Parathyroid adenoma (tissue), 2 donors: ENCODE results near the gene TMX4.
"Not testable (repeated sequence)": the region's sequence is repeated elsewhere in the genome, so short reads cannot be mapped to it uniquely, and the experiment has no call there.

ENCODE experiments used
- H2AFZ ChIP-seq: fragments of 300-600 bp; sonication (generic); one replicate; pipeline ENCODE4 v1.7.0; 2017; ENCODE audit warnings: antibody characterized with exemption, mild to moderate bottlenecking
- H3K27ac ChIP-seq: fragments of 300-600 bp; sonication (generic); one replicate; pipeline ENCODE4 v1.7.0; 2017
- H3K27me3 ChIP-seq: fragments of 300-600 bp; sonication (generic); one replicate; pipeline ENCODE4 v1.7.0; 2017; ENCODE audit warnings: low read length; ENCODE audit not compliant: control insufficient read depth, insufficient read depth
- H3K36me3 ChIP-seq: fragments of 300-600 bp; sonication (generic); one replicate; pipeline ENCODE4 v1.7.0; 2017; ENCODE audit warnings: low read length; ENCODE audit not compliant: control insufficient read depth, insufficient read depth
- H3K4me1 ChIP-seq: fragments of 300-600 bp; sonication (generic); one replicate; pipeline ENCODE4 v1.7.0; 2017; ENCODE audit warnings: control low read depth
- H3K4me2 ChIP-seq: fragments of 300-600 bp; sonication (generic); one replicate; pipeline ENCODE4 v1.7.0; 2017; ENCODE audit warnings: low read length
- H3K4me3 ChIP-seq: fragments of 300-600 bp; sonication (generic); one replicate; pipeline ENCODE4 v1.7.0; 2017; ENCODE audit warnings: low read depth, low read length
- H3K79me2 ChIP-seq: fragments of 300-600 bp; sonication (generic); one replicate; pipeline ENCODE4 v1.7.0; 2017; ENCODE audit warnings: control low read depth
- H3K9ac ChIP-seq: fragments of 300-600 bp; sonication (generic); one replicate; pipeline ENCODE4 v1.7.0; 2017; ENCODE audit warnings: mild to moderate bottlenecking
- H3K9me3 ChIP-seq: fragments of 300-600 bp; sonication (generic); one replicate; pipeline ENCODE4 v1.7.0; 2017; ENCODE audit warnings: low read length; ENCODE audit not compliant: control insufficient read depth
- TF ChIP-seq, protein P1 (sequence below): fragments of 300-600 bp; sonication (generic); IDR thresholded peaks from one replicate; pipeline ENCODE4 v1.7.0; 2017; ENCODE audit warnings: antibody characterized with exemption, mild to moderate bottlenecking
- donor health status: primary hyperparathyroidism.

TMX4 gene

DNA sequence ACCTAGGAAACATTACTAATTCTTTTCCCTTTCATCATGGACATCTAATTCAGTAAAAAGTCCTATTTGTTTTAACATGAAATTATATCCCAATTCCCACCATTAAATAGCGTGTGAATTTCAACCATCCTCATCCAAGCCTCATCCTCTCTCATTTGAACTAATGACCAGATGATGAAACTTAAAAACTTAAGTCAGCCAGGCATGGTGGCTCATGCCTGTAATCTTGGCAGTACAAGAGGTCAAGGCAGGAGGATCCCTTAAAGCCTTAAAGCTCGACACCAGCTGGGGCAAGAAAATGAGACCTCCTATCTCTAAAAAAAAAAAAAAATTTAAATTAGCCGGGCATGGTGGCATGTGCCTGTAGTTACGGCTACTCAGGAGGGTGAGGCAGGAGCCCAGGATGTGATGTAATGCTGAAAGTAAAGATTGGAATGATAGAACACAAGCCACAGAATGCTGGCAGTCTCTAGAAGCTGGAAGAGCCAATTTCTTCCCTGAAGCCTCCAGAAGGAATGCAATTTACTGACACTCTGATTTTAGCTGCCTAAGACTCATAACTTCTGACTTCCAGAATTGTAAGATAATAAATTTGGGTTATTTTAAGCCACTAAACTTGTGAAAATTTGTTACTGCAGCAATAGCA lies 52.2 kb downstream of the TMX4 start:
- Histone ChIP-seq H3K27ac (no peak overlapping the region), H3K9ac (no peak overlapping the region), H3K27me3 (no peaks in the 10 kb centered on the region), H3K4me1 (no peaks in the 10 kb centered on the region), H3K36me3 (no peaks in the 10 kb centered on the region), H3K4me2 (no peak overlapping the region), H3K4me3 (no peak overlapping the region), H3K79me2 (no peaks in the 10 kb centered on the region), H2AFZ (no peak overlapping the region), H3K9me3 (no peaks in the 10 kb centered on the region)
- TF ChIP-seq, protein P1, sequence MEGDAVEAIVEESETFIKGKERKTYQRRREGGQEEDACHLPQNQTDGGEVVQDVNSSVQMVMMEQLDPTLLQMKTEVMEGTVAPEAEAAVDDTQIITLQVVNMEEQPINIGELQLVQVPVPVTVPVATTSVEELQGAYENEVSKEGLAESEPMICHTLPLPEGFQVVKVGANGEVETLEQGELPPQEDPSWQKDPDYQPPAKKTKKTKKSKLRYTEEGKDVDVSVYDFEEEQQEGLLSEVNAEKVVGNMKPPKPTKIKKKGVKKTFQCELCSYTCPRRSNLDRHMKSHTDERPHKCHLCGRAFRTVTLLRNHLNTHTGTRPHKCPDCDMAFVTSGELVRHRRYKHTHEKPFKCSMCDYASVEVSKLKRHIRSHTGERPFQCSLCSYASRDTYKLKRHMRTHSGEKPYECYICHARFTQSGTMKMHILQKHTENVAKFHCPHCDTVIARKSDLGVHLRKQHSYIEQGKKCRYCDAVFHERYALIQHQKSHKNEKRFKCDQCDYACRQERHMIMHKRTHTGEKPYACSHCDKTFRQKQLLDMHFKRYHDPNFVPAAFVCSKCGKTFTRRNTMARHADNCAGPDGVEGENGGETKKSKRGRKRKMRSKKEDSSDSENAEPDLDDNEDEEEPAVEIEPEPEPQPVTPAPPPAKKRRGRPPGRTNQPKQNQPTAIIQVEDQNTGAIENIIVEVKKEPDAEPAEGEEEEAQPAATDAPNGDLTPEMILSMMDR: no peak

DNA sequence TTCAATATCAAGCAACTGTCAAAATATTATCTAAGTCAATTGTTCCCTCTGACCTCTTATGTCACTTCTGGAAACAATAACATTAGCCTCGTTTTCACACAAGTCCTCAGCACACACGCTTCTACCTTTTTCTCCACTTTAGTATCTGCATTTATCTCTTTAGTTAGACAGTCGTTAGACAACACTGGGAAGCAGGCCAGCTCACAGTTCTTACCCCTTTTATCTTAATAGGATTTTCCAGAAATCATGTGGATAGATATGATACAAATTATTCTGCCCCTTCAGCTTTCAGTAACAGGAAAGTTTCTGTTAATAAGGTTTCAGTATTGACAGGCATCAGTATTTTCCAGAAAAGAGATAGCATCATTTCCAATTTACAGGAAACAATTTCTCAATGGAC lies 53.4 kb downstream of the TMX4 start:
- TF ChIP-seq, protein P1: no peak

DNA sequence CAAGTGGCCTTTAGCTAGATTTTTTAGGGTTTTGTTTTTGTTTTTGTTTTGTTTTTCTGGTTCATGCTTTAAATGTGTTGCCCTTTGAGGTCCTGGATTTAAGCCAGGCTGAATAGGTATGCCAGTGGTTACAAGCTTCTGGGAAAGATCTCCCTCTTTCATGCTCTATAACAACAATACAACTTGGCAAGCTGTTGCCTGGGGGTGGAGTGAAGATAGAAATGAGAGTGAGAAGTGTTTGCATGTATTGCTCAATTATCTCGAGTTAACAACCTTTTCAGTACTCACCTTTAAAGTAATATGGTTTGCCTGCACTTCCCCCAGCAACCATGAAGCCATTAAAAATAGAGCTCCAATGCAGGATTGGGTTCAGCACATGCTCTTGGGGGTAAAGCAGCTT lies 60.1 kb downstream of the TMX4 start:
- H3K4me3 ChIP-seq: no peak overlapping the region
- TF ChIP-seq, protein P1: no peak
- H3K36me3 ChIP-seq: no peaks in the 10 kb centered on the region
- no peaks in the 10 kb centered on the region for H3K27me3 ChIP-seq
- H3K79me2 ChIP-seq: no peaks in the 10 kb centered on the region
- no peak overlapping the region for H3K27ac ChIP-seq
- H3K9me3 ChIP-seq: no peaks in the 10 kb centered on the region
- H3K9ac ChIP-seq: no peak overlapping the region
- no peak overlapping the region for H2AFZ ChIP-seq
- no peaks in the 10 kb centered on the region for H3K4me1 ChIP-seq
- H3K4me2 ChIP-seq: no peak overlapping the region

More for the DNA sequence above, 53.4 kb downstream of the TMX4 start:
- Histone ChIP-seq H2AFZ (no peak overlapping the region), H3K79me2 (no peaks in the 10 kb centered on the region), H3K27me3 (no peaks in the 10 kb centered on the region), H3K36me3 (no peaks in the 10 kb centered on the region), H3K4me3 (no peak overlapping the region), H3K9ac (no peak overlapping the region), H3K9me3 (no peaks in the 10 kb centered on the region), H3K4me2 (no peak overlapping the region), H3K27ac (no peak overlapping the region), H3K4me1 (no peaks in the 10 kb centered on the region)

DNA sequence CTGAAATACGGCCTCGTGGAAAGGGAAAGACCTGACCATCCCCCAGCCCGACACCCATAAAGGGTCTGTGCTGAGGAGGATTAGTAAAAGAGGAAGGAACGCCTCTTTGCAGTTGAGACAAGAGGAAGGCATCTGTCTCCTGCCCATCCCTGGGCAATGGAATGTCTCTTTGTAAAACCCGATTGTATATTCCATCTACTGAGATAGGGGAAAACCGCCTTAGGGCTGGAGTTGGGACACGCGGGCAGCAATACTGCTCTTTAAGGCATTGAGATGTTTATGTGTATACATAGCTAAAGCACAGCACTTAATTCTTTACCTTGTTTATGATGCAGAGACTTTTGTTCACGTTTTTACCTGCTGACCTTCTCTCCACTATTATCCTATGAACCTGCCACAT lies 63.0 kb downstream of the TMX4 start:
- not testable (repeated sequence) for H3K27me3 ChIP-seq, H3K9ac ChIP-seq

DNA sequence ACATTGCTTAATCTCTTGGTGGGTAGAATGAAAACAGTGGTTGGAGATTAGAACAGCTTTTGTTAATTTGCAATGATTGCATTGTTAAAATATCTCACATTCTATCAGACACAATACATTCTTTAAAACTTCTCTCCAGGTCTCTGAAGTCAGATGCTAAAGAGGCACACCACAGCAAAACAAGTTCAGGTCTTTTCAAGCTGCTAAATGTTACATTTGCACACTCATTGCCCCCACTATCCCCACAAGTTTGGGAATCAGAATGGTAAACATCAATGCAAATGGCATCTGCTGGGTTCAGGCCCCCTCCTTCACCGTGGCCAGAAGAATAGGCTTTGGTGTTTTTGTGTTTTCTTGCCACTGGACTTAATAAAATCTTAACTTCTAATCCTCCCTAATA lies 69.2 kb downstream of the TMX4 start:
- Histone ChIP-seq H3K4me2 (no peak overlapping the region), H3K27me3 (no peaks in the 10 kb centered on the region), H3K79me2 (no peaks in the 10 kb centered on the region), H3K36me3 (no peaks in the 10 kb centered on the region), H3K9me3 (peaks cover 3% of the 10 kb centered on the region), H2AFZ (no peak overlapping the region), H3K27ac (no peak overlapping the region), H3K4me1 (no peaks in the 10 kb centered on the region), H3K9ac (no peak overlapping the region), H3K4me3 (no peak overlapping the region)
- TF ChIP-seq, protein P1: no peak

More for the DNA sequence above, 63.0 kb downstream of the TMX4 start:
- not testable (repeated sequence) for H3K9me3 ChIP-seq, H3K27ac ChIP-seq, H3K36me3 ChIP-seq, H2AFZ ChIP-seq, H3K4me2 ChIP-seq, H3K4me1 ChIP-seq, H3K4me3 ChIP-seq, H3K79me2 ChIP-seq
